GM18499 (cell line): ENCODE results near the gene CNN3.

Experiments
- ATAC-seq: cut with Tn5 transposase; IDR thresholded peaks from one replicate; pipeline ENCODE4 v1.9.1; 2021; ENCODE audit warnings: moderate number of reproducible peaks; ENCODE audit not compliant: insufficient read depth, unreplicated experiment

Gene CNN3

DNA sequence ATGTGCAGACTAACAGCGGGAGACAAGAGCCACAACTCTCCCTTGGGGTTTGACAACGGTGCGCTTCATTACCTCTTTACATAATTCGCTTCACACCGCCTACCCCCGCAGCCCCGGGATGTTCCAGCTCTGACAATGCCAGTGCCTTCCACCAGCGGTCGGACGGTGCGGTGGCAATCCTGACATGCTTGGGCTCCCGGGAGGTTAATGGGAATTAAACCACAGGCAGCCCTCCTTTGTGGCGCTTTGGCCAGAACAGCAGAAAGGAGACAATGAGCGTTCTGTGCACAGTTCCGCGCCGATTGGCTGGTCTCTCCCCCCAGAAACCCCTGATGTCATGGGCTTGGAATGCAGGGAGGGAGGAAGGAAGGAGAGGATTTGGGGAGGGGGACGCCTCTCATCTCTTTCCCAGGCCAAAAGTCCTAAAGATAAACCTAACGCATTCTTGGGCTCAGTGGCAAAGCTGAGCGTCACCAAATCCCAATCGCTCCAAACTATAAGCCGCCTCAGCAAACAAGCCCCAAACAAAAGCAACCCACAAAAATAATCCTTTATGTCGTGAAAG is 1.3 kb downstream of the CNN3 start:
- ATAC-seq, result no peak

DNA sequence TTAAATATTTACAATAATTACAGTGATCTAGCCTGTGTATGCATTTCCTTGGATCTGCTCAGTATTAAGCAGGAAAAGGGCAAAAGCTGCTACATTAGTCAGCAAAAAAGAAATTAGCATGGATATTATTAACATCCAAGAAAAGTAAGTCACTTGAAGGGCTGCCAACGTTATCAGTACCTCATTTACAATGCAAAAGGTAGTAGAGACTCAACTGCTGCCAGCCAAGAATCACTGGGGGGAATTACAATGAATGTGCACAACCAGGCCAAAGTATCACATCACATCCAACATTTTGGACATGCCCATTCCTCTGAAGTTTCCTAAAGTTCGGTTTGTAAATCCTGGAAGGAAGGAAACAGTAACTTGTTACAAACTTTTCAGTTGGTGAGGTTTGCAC is 1.9 kb downstream of the CNN3 start:
- no peak for ATAC-seq

DNA sequence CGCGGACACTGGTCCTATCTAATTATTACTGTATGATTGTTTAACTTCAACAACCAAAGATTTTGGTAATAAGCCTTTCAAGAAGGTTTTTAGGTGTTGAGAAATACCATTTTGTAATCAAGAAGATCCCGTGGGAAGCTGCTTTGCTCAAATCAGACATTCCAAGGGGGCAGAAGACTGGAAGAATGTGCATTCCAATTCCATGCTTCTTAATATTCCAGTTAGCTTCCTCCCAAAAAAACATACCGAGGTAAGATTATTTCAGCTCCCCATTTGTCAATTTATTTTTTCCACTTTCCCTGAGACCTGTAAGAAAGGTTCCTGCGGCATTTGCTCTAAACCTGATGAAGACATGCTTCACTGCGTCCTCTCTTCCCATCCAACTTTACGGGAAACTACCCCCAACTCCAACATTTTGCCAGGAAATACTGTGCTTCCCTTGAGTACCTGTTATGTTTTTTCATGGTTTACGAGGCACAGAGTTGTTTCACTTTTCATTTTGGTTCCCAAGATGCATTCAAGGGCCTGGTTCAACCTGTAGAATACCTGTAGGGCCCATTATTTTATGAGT is 4.1 kb downstream of the CNN3 start:
- ATAC-seq, result no peak

DNA sequence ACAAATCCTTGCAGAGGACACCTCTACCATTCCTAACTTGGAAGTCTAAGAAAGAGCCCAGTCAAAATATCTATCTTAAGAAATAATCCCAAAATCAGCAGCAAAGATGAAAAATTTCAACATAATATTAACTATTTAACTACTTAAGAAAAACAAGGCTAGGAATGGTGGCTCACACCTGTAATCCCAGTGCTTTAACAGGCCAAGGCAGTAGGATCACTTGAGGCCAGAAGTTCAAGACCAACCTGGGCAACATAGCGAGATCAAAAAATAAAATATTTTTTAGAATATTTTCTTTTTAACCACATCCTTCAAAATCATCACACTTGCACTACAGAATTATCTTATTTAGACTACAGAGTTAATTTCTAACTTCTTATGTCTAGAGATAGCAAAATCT is 4.9 kb downstream of the CNN3 start:
- no peak for ATAC-seq

DNA sequence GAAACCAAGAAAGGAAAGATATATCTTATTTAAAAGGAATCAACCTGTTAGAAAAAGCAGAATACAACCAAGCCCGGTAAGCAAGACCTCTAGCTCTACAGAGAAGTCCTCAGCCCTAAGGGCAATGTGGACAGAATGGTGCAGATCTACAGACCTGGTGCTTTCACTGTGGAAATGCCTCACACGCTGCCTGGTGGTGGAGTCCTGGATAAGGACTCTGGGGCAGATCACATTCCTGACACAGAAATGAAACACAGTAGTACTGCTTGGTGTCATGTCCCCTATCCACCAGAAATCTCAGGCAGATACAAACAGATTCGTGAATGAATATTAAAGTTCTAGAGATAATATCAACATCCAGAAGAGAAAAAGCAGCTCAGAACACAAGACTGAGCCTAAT is 6.8 kb downstream of the CNN3 start:
- no peak for ATAC-seq

DNA sequence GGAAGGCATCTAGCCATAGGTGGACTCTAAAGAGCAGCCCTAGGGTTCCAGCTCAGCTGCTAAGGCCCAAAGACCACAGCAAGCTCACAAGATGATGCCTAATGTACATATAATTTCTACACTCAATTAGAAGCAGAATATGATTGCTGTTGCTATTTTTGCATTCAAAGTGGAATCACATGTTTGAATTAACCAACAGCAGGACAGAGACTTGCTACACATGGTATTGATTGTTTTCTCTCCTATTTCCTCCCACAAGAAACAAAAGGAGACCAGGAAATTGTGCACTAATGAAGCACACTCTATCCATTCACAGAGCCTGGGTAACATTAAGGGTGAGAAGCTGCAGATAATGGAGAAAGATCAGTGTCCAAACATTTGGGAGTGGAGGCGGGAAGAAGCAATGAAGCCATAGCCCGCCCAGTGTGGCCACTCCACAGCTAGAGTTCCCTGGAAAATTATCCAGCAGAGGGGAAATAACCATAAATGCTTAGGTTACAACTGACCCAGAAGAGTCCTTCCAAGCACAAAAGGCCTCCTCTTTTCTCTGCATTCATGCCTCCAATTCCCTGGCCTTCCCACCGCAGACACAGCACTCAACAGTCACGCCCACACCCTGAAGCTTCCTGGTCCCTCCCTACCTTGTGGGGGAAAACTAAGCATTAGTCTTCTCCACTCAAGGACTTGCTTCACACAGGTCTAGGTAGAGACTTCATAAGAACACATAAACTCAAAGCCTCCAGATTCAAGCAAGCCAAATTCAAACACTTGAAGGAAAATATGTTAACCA is 7.5 kb downstream of the CNN3 start:
- no peak for ATAC-seq

DNA sequence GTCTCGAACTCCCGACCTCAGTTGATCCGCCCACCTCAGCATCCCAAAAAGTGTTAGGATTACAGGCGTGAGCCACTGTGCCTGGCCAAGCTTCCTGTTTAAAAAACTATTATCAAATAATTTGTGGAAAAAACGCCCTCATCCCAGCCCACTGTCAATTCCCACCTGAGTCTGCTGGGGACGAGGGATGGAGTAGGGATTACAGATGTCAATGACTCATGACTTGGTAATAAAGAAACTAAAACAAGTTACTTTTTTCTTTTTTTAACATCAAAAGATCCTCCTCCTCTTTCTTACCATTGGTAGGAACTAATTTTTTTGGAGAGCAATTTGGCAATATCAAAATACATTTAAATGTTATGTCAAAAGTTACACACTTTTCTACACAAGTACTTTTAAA is 9.7 kb downstream of the CNN3 start:
- ATAC-seq, result no peak

DNA sequence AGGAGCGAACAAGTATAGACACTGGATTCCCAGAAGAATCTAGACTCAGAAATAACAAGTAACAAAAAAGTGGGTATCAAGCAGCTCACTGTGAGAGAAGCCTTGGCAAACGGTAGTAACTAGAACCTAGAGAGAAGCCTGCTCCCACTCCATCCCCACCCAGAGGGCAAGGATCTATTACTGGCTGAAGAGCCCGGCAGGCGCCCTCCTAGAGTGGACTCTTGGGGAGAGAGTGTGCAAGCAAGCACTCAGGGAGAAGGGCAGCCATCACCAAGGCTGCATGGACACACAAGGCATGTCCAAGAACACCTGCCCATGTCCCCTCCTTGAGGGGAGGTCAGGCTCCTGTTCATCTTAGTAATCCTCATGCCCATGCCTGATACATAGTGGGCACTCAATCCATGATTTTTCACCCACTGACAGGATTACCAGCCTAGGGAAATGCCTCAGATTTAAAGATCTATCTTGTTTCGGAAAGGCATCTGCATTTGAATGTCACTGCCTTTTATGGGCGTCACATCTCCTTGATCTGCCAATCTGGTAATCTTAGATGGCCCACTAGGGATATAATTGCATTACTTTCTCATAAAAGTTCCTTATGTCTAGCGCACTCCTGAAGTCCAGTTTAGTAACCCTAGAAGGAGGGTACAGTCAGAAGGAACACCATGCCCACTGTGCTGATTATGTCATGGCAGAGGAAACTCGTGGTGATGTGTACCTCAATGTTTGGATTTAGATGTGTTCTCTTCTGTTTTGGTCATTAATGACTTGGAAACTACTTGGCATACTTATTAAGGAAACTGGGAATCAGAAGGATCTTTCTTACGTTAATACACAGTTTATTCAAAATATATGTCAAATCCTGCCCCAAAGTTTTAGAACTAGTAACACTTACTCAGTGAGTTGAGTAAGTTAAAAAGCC is 14.4 kb downstream of the CNN3 start:
- no peak for ATAC-seq

DNA sequence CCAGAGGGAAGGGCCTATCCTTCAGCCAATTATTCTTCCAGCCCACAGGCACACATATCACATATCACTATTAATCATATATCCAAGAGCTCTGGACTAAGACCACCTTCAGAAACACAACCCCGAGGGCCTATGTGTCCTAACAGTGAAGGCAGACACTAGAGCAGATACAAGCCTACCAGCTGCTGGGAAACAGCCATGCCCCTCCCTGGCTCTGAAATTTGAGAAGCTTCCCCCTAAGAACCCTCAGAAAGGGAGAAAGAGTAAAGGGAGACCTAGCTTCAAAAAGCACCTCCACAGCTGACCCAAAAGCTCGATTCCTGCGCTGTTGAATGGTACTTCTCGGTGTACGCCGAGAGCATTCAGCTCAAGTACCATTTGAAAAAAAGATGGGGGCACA is 17.4 kb downstream of the CNN3 start:
- ATAC-seq, result no peak

DNA sequence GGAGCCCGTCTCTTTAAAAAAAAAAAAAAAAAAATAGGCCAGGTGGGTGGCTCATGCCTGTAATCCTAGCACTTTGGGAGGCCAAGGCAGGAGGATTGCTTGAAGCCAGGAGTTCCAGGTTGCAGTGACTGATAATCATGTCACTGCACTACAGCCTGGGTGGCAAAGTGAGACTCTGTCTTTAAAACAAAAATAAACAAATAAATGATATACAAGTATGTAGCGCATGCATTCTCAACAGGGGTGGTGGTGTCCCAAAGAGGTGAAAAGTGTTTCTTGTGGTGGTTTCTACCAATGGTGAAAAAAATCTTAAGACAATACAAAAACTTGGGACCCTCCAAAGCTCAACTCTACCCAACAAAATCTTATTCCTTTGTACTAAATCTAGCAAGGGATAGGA is 17.9 kb downstream of the CNN3 start:
- ATAC-seq, result no peak

DNA sequence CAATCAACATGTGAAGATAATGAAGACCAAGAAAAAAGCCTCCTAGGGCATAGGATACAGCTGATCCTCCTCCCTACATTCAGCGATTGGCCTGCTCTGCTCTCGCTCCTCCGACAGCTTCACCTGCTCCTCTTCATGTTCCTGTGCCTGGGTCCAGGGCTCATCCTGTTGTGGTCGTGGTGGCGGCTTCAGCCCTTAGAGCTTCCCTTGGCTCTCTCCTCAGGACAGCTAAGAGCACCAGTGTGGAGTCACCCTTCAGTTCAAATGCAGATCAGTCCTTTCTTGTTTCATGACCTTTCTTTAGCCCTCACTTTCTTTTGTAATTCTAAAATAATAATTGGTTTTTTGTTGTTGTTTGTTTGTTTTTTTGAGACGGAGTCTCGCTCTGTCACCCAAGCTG is 18.7 kb downstream of the CNN3 start:
- no peak for ATAC-seq

DNA sequence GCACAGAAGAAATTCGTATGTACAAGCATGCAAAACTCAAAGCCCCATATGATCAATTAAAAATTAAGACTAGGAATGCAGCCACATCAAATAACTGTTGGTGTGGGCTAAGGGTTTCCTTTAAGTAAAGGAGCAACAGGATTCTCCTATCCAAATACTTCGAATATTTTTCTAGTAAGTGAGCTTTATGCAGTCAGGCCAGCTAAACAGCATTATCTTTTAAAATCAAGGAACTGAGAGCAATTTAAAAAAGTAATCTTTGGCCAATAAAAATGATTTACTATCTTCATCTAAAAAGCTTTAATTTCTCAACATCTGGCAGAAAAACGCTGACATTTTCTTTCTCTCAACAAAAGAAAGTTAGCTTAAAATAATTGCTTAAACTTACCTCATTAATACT is 19.8 kb downstream of the CNN3 start:
- no peak for ATAC-seq

DNA sequence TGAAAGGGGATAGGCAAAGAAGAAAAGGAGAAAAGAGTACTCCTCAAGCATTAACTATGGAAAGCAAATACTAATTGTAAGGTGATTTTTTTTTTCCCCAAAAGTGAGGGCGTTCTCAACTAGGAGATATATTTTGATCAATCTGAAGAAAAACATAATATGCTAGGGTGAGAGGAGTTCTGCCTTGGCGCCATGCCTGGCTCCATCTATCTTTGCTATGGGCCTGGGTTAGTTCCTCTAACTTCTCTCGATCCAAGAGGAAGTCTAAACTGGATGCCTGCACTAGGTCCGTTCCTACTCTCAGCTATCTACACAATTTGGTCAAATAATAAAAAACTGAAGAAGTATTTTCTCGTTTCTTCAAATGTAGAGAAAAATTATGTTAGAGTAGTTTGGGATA is 20.5 kb downstream of the CNN3 start:
- no peak for ATAC-seq

DNA sequence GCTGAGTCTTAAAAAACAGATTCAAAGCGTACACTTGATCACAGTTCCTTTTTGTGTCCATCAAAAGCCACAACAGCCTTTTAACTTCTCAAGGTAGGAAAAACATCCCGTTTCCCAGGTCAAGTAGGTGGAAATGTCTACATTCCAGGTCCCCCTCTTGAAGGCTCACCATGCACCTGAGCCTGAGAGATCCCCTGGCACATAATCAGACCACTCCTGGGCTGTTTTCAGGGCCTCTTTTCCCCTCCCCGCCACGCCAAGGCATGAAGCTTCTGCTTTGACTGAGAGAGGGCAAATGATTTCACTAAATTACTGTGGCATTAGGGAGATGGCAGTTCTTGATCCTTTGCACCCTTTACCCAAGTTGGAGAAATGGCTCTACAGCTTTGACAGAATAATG is 21.7 kb downstream of the CNN3 start:
- no peak for ATAC-seq

DNA sequence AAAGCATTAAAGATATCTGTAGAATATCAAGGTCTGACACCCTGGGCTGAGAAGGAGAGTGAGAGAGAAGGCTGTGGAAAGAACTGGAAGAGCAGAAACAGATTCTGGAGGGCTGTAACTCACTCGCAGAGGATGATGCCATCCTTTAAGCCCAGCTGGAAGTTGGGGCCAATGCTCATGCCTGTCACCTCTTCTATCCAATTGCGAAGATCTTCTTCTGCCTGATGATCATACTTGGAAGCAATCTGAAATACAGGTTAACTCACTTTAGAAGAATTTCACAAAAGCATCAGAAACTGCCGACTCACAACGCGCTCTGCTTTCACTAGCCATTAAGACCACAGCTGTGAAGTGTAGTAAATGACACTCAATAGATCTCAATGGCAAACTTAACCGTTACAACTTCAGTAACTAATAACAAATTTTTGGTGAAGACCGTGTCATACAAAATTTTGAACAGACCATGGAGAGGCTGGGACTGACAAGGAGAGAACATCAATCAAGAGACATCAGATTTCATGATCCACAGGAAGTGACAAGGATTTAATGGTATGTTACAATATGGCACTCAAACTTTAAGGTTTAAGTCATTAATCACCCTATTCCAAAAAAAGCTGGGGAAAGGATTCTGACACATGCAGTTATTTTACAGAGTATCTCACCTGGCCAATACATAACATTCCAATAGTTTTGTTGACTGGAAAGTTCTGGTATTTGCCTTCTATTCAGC is 23.5 kb downstream of the CNN3 start:
- ATAC-seq, result no peak

DNA sequence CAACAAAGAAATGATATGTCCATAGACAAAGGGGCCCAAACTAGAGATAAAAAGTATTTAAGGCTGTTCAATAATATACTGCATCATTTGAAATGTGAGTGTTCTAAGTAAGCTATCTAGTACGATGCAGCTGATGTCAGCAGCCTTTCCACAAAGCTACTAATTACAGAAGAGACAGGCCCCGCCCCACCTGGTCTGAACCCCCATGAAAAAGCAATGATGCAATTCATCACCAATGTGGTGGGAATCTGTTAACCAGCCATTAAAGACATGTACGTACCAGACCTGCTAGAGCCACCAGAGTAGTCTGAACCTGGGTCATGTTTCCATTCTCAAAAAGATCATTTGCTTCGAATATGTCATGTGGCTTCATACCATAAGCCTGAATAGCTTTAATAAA is 25.1 kb downstream of the CNN3 start:
- no peak for ATAC-seq

DNA sequence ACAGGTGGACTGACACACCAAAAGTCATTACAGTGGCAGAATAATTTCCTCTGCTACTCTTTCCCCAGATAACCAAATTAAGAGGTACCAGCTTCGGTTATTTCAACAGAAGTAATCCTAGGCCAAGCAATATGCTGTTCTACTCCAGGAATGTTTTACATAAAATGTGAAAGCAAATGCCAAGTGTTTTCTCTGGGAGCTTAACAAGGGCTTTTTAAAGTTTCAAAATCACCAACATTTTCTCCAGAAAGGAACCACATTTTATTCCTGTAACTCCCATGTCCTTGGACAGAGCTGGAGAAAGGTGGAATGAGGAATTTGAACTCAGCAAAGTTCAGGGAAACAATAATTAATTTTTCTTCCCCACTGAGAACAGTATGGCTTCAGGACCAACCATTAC is 27.2 kb downstream of the CNN3 start:
- no peak for ATAC-seq

DNA sequence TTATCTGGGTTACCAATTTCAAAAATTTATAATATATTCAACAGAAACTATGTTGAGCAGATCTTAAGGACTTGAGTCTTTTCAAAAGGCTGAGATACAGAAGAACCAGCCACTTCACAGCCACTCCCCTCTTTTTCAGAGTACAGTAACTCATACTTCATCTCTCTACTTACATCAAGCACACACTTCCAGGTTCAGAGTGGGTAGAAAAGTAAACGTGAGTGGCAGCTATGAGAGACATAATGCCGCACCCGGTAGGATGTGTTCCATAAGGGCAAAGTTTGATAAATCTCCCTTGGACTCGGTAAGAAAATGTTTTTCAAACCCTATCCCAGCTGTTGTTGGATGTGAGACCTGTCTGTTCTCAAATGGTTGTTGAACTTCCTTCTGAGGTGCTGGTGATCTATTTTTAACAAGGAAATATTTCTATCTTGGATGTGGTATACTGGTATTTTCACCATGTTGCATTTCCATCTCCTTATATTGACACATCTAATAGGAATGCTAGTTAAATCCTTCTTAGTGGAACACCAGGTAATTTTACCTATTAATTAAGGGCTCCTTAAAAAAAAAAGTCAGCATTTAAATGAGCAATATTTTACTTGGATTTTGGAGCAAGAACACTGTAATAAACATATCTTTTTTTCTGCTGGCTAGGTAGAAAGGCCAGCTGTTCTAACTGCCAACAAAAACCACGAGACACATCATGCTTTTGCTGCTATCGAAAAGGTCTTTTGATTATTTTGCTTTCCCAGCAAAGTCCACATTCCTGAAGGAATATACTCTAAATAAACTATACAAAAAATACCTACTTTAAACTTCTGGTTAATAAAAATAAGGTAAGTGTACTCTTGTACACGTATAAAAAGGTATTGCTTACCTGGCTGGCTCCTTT is 28.2 kb downstream of the CNN3 start:
- no peak for ATAC-seq

DNA sequence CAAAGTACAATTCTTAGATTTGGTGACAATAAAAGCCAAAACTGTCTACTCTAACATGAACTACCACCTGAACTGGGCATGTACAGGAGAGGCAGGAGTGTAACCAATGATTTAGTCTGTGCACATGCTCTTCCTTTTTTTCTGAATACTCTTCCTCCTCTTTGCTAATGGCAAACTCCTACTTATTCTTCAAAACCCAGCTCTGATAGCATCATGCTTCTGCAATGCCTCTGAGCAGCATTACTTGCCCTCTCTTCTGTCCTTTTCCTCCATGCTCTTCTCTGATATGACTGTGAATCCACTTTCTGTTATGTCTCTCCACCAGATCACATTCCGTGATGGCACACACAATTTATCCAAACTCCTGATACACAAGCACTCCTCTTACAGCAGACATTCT is 31.4 kb downstream of the CNN3 start:
- ATAC-seq, result no peak
